Measurements from ENCODE around the gene DDHD1. TPM values are rescaled to one million over a fixed set of nuclear protein-coding genes. Genes with fewer than 3 reads are reported as not detected.

Gene DDHD1
- total RNA-seq, 2 experiments from 2014 or later = 40.6 to 42.7 TPM

GRCh38 chr14:53023325-53023724, 129.8 kb downstream of the DDHD1 start:
- Mint-ChIP-seq H3K36me3 (no peaks in the 10 kb centered on the region), H3K4me1 (ENCODE audit: low read depth) (peaks cover 7% of the 10 kb centered on the region), H3K9me3 (no peaks in the 10 kb centered on the region), H3K4me3 (no peak overlapping the region), H3K27ac (no peak overlapping the region), H3K27me3 (no peaks in the 10 kb centered on the region)
- no peak for DNase-seq
- POLR2A ChIA-PET = no interaction called here
- intact Hi-C loops (cut with micrococcal nuclease) = no loop called here
- CTCF ChIA-PET = no interaction called here

DNA sequence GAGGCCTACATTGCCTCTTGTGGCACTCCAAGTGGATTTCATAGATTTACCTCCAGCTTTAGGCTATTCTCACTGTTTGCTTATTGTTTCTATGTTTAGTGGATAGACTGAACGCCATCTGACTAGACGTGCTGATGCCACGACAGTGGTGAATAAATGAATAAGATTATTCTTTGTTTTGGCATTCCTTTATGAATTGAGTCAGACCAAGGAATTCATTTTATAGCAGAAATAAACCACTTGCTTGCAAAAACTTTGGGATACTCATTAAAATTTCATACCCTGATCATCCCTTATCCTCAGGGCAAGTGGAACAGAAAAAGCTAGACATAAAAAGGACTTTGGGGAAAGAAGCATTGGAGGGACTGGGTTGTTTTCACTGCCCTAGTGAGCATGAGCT, 130.5 kb downstream of the DDHD1 start:
- Mint-ChIP-seq H3K36me3 (no peaks in the 10 kb centered on the region), H3K4me3 (no peak overlapping the region), H3K9me3 (no peaks in the 10 kb centered on the region), H3K4me1 (ENCODE audit: low read depth) (peaks cover 3% of the 10 kb centered on the region), H3K27ac (no peak overlapping the region), H3K27me3 (no peaks in the 10 kb centered on the region)
- intact Hi-C loops (cut with micrococcal nuclease) = no loop called here
- ChIA-PET CTCF (no interaction called here), POLR2A (interaction anchor here (0.7 kb wide), 1 partner anchor 12 kb away, joined by 3 read pairs; no protein-coding TSS in a partner anchor)
- DNase-seq = no peak

DNA sequence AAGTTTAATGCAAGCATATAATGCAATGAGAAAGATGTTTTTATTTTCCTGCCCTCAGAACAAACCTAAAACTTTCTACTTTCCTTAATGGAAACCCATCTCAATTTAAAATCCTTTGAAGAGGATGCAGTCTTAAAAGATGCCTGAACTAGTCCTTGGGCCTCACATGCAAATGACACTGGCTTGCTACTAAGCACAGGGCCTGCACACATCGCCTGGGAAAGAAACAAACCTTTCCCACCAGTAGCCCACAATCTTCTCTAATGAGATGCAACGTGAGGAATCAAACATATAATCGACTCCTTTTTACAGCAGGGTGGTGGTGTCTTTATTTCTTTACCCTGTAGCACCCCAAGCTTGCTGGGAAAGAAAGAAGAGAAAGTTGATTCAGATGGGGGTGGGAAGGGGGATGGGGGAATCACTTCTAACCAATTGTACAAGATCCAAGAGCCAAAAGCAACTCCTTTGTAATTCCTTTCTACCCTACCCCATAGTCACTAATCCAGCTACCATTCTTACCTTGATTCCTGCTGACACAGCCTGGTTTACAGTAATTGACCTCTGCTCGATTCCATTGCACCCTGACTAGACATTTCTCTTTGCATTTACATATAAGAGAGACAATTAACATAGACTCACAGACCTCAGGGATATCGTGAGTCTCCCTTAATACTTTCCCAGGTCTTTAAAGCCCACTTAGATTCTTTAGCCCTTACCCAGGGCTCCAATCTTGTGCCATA, 132.8 kb downstream of the DDHD1 start:
- Mint-ChIP-seq H3K27ac (no peak overlapping the region), H3K27me3 (peaks cover 5% of the 10 kb centered on the region), H3K4me3 (no peak overlapping the region), H3K4me1 (ENCODE audit: low read depth) (no peaks in the 10 kb centered on the region), H3K9me3 (no peaks in the 10 kb centered on the region), H3K36me3 (no peaks in the 10 kb centered on the region)
- ChIA-PET POLR2A (no interaction called here), CTCF (no interaction called here)
- intact Hi-C loops (cut with micrococcal nuclease) = no loop called here
- DNase-seq = no peak

DNA sequence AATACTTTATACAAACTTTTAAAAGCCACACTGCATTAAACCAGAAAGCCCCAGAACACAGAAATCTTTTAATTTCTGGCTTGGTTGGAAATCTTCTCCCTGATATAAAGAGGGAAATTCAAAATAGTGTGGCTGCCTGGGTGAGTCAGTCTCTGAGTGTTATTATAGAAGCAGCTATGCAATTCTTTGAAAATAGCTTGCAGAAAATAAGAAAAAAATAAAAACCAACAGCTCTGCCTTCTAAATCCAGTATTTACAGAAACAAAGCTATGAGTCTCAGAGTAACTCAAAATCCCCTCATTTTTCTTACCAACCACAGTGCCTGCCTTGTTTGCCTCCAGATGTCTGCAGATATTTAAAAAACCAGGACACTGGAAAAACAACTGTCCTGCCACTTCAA, 133.7 kb downstream of the DDHD1 start:
- peaks cover 5% of the 10 kb centered on the region for H3K27me3 Mint-ChIP-seq
- H3K27ac Mint-ChIP-seq = no peak overlapping the region
- POLR2A ChIA-PET = no interaction called here
- DNase-seq = no peak
- no peak overlapping the region for H3K4me3 Mint-ChIP-seq
- no peaks in the 10 kb centered on the region for H3K36me3 Mint-ChIP-seq
- no peaks in the 10 kb centered on the region for H3K4me1 Mint-ChIP-seq (ENCODE audit: low read depth)
- intact Hi-C loops (cut with micrococcal nuclease) = no loop called here
- CTCF ChIA-PET = interaction anchor here (0.7 kb wide), 1 partner anchor 277 kb away, joined by 3 read pairs; no protein-coding TSS in a partner anchor
- H3K9me3 Mint-ChIP-seq = no peaks in the 10 kb centered on the region

DNA sequence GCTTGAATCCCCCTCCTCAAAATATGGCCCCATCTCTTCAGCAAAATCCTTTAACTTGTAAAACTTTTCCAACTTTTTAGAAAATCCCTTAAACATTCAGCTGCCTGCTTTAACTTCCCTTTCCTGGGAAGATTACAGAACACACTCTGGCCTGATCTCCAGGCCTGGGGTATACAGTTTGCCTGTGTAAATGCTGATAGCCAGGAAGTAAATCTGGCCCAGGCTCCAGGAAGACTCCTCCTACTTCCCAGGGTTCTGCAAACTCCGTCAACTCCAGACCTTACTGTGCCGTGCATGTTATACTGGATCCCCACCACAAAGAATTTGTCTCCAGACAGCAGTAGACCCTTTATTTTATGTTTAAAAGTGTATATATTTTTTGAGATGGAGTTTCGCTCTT, 135.3 kb downstream of the DDHD1 start:
- H3K27ac Mint-ChIP-seq = no peak overlapping the region
- POLR2A ChIA-PET = no interaction called here

GRCh38 chr14:53016919-53017318, 136.2 kb downstream of the DDHD1 start:
- intact Hi-C loops (cut with micrococcal nuclease) = no loop called here
- no peaks in the 10 kb centered on the region for H3K36me3 Mint-ChIP-seq
- DNase-seq = no peak
- CTCF ChIA-PET = no interaction called here
- peaks cover 8% of the 10 kb centered on the region for H3K27me3 Mint-ChIP-seq
- H3K9me3 Mint-ChIP-seq = no peaks in the 10 kb centered on the region
- no peak overlapping the region for H3K4me3 Mint-ChIP-seq
- H3K27ac Mint-ChIP-seq = no peak overlapping the region
- no peaks in the 10 kb centered on the region for H3K4me1 Mint-ChIP-seq (ENCODE audit: low read depth)
- POLR2A ChIA-PET = no interaction called here

More for the DNA sequence above, 135.3 kb downstream of the DDHD1 start:
- no peak for DNase-seq
- H3K9me3 Mint-ChIP-seq = no peaks in the 10 kb centered on the region
- intact Hi-C loops (cut with micrococcal nuclease) = no loop called here
- CTCF ChIA-PET = interaction anchor here (0.6 kb wide), 1 partner anchor 76 kb away, joined by 3 read pairs; no protein-coding TSS in a partner anchor
- H3K27me3 Mint-ChIP-seq = peaks cover 8% of the 10 kb centered on the region
- H3K4me3 Mint-ChIP-seq = no peak overlapping the region
- no peaks in the 10 kb centered on the region for H3K36me3 Mint-ChIP-seq
- H3K4me1 Mint-ChIP-seq (ENCODE audit: low read depth) = no peaks in the 10 kb centered on the region

- Mint-ChIP-seq H3K27ac (no peak overlapping the region), H3K4me1 (ENCODE audit: low read depth) (no peaks in the 10 kb centered on the region), H3K27me3 (peaks cover 8% of the 10 kb centered on the region), H3K4me3 (no peak overlapping the region), H3K36me3 (no peaks in the 10 kb centered on the region), H3K9me3 (no peaks in the 10 kb centered on the region)
- DNase-seq = no peak
- POLR2A ChIA-PET = no interaction called here
- CTCF ChIA-PET = no interaction called here
- intact Hi-C loops (cut with micrococcal nuclease) = no loop called here
These were observed 136.6 kb downstream of the DDHD1 start for GRCh38 chr14:53016491-53016890.

DNA sequence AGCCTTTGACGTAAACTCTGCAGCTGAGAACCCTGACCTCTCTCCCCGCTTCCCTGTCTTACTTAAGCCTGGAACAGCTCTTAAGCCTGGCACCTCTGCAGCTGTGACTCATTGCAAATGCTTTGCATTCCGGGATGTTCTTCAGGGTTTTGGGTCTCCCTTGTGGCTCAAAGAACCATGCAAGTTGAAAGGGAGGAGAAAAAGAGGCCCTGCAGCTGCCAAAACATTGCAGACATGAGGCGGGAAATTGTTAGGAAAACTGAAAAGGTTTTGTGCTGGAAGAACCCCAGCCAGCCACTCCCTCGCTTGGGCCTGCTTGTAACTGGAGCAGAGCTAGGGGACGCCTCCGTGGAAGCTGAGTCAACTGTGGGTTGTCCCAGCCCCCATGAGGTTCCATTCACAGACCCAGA, 142.1 kb downstream of the DDHD1 start:
- no peaks in the 10 kb centered on the region for H3K36me3 Mint-ChIP-seq
- H3K9me3 Mint-ChIP-seq = no peaks in the 10 kb centered on the region
- CTCF ChIA-PET = interaction anchor here (0.6 kb wide), 1 partner anchor 1249 kb away, joined by 3 read pairs; no protein-coding TSS in a partner anchor
- H3K4me3 Mint-ChIP-seq = no peak overlapping the region
- H3K27ac Mint-ChIP-seq = no peak overlapping the region
- DNase-seq = no peak
- H3K4me1 Mint-ChIP-seq (ENCODE audit: low read depth) = no peaks in the 10 kb centered on the region
- intact Hi-C loops (cut with micrococcal nuclease) = no loop called here
- peaks cover 6% of the 10 kb centered on the region for H3K27me3 Mint-ChIP-seq
- POLR2A ChIA-PET = no interaction called here

DNA sequence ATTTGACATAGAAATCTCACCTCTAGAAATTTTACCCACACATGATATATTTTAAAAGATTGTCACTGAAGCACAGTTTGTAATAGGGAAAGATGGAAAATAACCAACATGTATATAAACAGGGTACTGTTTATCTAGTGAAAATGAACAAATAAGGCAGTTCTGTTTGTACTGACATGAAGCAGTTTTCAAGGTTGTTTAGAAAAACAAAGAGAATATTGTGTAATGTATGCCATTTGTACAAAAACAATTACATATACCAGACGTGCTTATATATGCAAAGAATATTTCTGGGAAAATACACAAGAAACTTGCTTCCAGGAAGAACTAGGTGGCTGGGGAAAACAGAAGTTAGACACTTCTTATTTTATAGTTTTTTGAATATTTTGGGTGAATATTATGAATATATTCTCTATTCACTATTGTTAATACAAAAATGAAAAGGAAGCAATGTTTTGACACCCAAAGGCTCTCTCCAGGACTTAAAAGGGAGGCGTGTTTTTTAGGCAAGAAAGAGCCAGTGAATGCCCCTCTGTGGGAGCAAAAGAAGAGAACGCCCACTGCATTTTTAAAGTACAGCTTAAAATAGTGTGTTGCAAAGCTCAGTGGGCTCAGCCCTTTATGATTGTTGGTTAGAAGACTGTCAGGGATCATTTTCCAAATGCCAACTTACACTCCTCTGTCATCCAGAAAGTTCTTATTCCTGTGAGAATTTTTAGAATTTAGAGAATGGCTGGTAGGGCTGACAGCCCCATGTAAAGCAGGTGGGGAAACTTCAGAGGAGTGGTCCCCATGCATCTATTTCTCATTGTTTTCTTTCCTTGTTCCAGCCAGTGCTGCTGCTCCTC, 142.7 kb downstream of the DDHD1 start:
- Mint-ChIP-seq H3K27me3 (peaks cover 3% of the 10 kb centered on the region), H3K9me3 (no peaks in the 10 kb centered on the region), H3K27ac (no peak overlapping the region), H3K36me3 (no peaks in the 10 kb centered on the region), H3K4me3 (no peak overlapping the region), H3K4me1 (ENCODE audit: low read depth) (no peaks in the 10 kb centered on the region)
- intact Hi-C loops (cut with micrococcal nuclease) = no loop called here
- CTCF ChIA-PET = interaction anchor here (0.6 kb wide), 1 partner anchor 1250 kb away, joined by 3 read pairs; no protein-coding TSS in a partner anchor
- no peak for DNase-seq
- POLR2A ChIA-PET = no interaction called here

- ChIA-PET POLR2A (no interaction called here), CTCF (no interaction called here)
- intact Hi-C loops (cut with micrococcal nuclease) = no loop called here
- Mint-ChIP-seq H3K9me3 (no peaks in the 10 kb centered on the region), H3K27me3 (no peaks in the 10 kb centered on the region), H3K4me1 (ENCODE audit: low read depth) (no peaks in the 10 kb centered on the region), H3K4me3 (no peak overlapping the region), H3K36me3 (no peaks in the 10 kb centered on the region), H3K27ac (no peak overlapping the region)
- no peak for DNase-seq
These were observed 146.1 kb downstream of the DDHD1 start for GRCh38 chr14:53006931-53007562.

DNA sequence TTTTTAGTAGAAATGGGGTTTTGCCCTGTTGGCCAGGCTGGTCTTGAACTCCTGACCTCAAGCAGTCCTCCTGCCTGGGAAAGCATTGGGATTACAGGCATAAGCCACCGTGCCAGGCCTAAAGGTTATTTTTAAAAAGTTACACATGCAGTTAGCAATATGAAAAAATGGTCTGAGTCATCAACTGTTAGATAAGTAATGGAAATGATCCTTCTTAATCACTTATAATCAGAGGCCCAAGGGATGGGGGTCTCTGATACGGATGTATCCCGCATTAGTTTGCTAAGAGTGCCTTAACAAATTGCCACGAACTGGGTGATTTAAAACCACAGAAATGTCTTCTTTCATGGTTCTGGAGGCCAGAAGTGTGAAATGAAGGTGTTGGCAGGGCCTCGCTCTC, 148.1 kb downstream of the DDHD1 start:
- H3K9me3 Mint-ChIP-seq = no peaks in the 10 kb centered on the region
- intact Hi-C loops (cut with micrococcal nuclease) = no loop called here
- H3K4me3 Mint-ChIP-seq = no peak overlapping the region
- POLR2A ChIA-PET = no interaction called here
- H3K27me3 Mint-ChIP-seq = peaks cover 4% of the 10 kb centered on the region
- CTCF ChIA-PET = no interaction called here
- H3K36me3 Mint-ChIP-seq = no peaks in the 10 kb centered on the region
- no peak overlapping the region for H3K27ac Mint-ChIP-seq
- no peak for DNase-seq
- no peaks in the 10 kb centered on the region for H3K4me1 Mint-ChIP-seq (ENCODE audit: low read depth)

DNA sequence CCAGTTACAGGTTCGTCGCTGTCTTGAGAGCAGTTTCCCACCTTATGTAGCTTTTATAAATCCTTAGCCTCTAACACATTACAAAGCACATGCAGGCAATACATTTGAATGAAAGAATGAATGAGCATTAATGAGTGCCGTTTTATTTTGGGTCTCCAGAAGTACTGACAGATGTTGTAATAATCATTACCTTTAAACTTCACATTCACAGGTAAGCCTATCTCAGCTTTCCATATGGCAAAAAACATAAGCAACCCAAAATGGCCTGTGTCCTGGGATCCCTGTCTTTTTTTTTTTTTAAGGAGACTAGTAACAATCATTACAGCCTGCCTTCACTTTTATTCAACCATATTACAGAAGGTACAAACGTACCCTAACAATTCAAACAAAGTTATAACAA, 149.3 kb downstream of the DDHD1 start:
- Mint-ChIP-seq H3K4me3 (no peak overlapping the region), H3K27me3 (peaks cover 4% of the 10 kb centered on the region), H3K4me1 (ENCODE audit: low read depth) (no peaks in the 10 kb centered on the region), H3K9me3 (no peaks in the 10 kb centered on the region), H3K36me3 (no peaks in the 10 kb centered on the region), H3K27ac (no peak overlapping the region)
- intact Hi-C loops (cut with micrococcal nuclease) = no loop called here
- POLR2A ChIA-PET = no interaction called here
- CTCF ChIA-PET = no interaction called here
- no peak for DNase-seq

Data from activated CD4-positive, alpha-beta memory T cell treated with anti-CD3 and anti-CD28 coated beads for 36 hours (primary cell).